ENCODE measurements around the gene TMEM179.

DNA sequence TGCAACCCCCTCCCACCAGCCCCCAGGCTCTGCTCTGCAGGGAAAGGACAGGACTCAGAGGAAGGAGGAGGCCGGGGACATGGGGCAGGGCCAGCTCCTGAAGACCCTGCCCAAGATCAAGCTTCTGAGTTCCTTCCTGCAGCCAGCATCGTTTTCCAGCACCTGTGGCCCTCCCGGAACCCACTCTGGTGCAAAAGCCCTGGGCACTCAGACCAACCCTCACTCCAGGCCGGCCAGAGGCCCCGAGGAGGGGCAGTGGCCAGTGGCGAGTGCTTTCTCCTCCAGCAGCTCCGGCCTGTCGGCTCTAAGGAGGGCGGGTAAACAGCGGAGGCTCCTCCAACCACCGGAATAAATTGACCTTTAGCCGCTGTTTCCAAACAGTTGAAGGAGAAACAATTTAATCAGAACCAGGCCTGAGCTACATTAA is 10.8 kb downstream of the TMEM179 start:
- TF ChIP-seq EP300 (IDR thresholded peaks at IDR 0.05; ENCODE audit: low read depth in 2 of 2, low read length in 2 of 2) (no peak), EP300 (CRISPR knock-in tag; IDR thresholded peaks at IDR 0.05; ENCODE audit: borderline replicate concordance) (no peak), NBN (conservative IDR thresholded peaks at IDR 0.05) (no peak), SRY (CRISPR knock-in tag; IDR thresholded peaks at IDR 0.05) (no peak), ADNP (CRISPR knock-in tag; IDR thresholded peaks at IDR 0.05) (no peak), ZNF296 (CRISPR knock-in tag; conservative IDR thresholded peaks at IDR 0.05) (no peak)
- TF ChIP-seq, protein P1, sequence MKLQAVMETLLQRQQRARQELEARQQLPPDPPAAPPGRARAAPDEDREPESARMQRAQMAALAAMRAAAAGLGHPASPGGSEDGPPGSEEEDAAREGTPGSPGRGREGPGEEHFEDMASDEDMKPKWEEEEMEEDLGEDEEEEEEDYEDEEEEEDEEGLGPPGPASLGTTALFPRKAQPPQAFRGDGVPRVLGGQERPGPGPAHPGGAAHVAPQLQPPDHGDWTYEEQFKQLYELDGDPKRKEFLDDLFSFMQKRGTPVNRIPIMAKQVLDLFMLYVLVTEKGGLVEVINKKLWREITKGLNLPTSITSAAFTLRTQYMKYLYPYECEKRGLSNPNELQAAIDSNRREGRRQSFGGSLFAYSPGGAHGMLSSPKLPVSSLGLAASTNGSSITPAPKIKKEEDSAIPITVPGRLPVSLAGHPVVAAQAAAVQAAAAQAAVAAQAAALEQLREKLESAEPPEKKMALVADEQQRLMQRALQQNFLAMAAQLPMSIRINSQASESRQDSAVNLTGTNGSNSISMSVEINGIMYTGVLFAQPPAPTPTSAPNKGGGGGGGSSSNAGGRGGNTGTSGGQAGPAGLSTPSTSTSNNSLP (IDR thresholded peaks at IDR 0.05; ENCODE audit: low read depth, low read length): no peak
- TF ChIP-seq, protein P2, sequence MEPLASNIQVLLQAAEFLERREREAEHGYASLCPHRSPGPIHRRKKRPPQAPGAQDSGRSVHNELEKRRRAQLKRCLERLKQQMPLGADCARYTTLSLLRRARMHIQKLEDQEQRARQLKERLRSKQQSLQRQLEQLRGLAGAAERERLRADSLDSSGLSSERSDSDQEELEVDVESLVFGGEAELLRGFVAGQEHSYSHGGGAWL (CRISPR knock-in tag; IDR thresholded peaks at IDR 0.05): no peak

Data from HepG2 (cell line).